K562 (cell line): ENCODE measurements around the gene PLOD1. TPM values are rescaled to one million over a fixed set of nuclear protein-coding genes. Genes with fewer than 3 reads are reported as not detected.

Experiments
- ATF1 ChIP-seq, 2 experiments: fragments of 450-650 bp in 1 of 2; IDR thresholded peaks; 2 replicates each; pipeline ENCODE4 v1.6.1; 2016; ENCODE audit warnings: missing compliant biosample characterization in 1 of 2, missing genetic modification characterization in 1 of 2
- FOXJ2 ChIP-seq: fragments of 200-800 bp; sonication (Bioruptor generic); IDR thresholded peaks from 2 replicates; pipeline ENCODE4 v1.6.1; 2016; ENCODE audit warnings: missing genetic modification characterization, missing compliant biosample characterization
- HMG20B ChIP-seq: fragments of 250-450 bp; sonication (Bioruptor Pico); IDR thresholded peaks from 2 replicates; pipeline ENCODE4 v1.5.0; 2021; ENCODE audit warnings: mild to moderate bottlenecking
- KLF1 ChIP-seq: fragments of 450-650 bp; IDR thresholded peaks from 2 replicates; pipeline ENCODE4 v1.6.1; 2016; ENCODE audit warnings: missing genetic modification characterization, missing compliant biosample characterization
- MYBL2 ChIP-seq, 2 experiments: fragments of 450-650 bp in 1 of 2; sonication (generic) in 1 of 2; formaldehyde crosslinking in 1 of 2; IDR thresholded peaks; 2 replicates each; pipeline versions ENCODE4 v1.6.1 to v1.8.1; 2017 to 2022; ENCODE audit warnings: borderline replicate concordance in 1 of 2, inconsistent platforms in 1 of 2, low read depth in 1 of 2, mild to moderate bottlenecking in 1 of 2, missing genetic modification reagents in 1 of 2, moderate library complexity in 1 of 2
- MYC ChIP-seq, 2 experiments: fragments of 250-450 bp in 1 of 2; sonication (Bioruptor Pico) in 1 of 2; IDR thresholded peaks; 2 replicates each; pipeline versions ENCODE4 v1.5.1 to v1.6.1; 2012 to 2021; ENCODE audit warnings: low read depth in 2 of 2, borderline replicate concordance in 1 of 2, improper control_type of control experiment in 1 of 2, low read length in 1 of 2, mild to moderate bottlenecking in 1 of 2, moderate library complexity in 1 of 2
- NFYB ChIP-seq: IDR thresholded peaks from 2 replicates; pipeline ENCODE4 v1.6.1; 2011; ENCODE audit warnings: mild to moderate bottlenecking, moderate library complexity; ENCODE audit not compliant: insufficient read length; ENCODE audit errors: extremely low read depth
- PTBP1 ChIP-seq: fragments of 200-400 bp; formaldehyde crosslinking; IDR thresholded peaks from 2 replicates; pipeline ENCODE4 v1.6.1; 2017; ENCODE audit warnings: low read depth, low read length
- RNF2 ChIP-seq: sonication (generic); IDR thresholded peaks from 2 replicates; pipeline ENCODE4 v1.6.1; 2016
- SP1 ChIP-seq: sonication (generic); formaldehyde crosslinking; IDR thresholded peaks from 2 replicates; pipeline ENCODE4 v1.8.1; 2022; ENCODE audit warnings: mild to moderate bottlenecking, missing genetic modification reagents
- THRAP3 ChIP-seq: fragments of 450-650 bp; IDR thresholded peaks from 2 replicates; pipeline ENCODE4 v1.6.1; 2016; ENCODE audit warnings: mild to moderate bottlenecking, inconsistent platforms, borderline replicate concordance
- ZBTB7A ChIP-seq: IDR thresholded peaks from 2 replicates; pipeline ENCODE4 v1.6.1; 2011; ENCODE audit warnings: low read depth, mild to moderate bottlenecking, low read length, moderate library complexity, borderline replicate concordance; ENCODE audit not compliant: control insufficient read depth
- ZFP30 ChIP-seq: fragments of 250-450 bp; sonication (Bioruptor Pico); IDR thresholded peaks from 2 replicates; pipeline ENCODE4 v1.8.0; 2022; ENCODE audit warnings: moderate library complexity, mild to moderate bottlenecking, inconsistent platforms, borderline replicate concordance
- ZNF274 ChIP-seq: IDR thresholded peaks from 2 replicates; pipeline ENCODE4 v1.6.1; 2011; ENCODE audit warnings: low read depth, mild to moderate bottlenecking, low read length, moderate library complexity, borderline replicate concordance
- polyA plus RNA-seq, 8 experiments: library from polyadenylated mRNA; depleted of rRNA in 4 of 8; stranded (reverse) in 5 of 8; unstranded in 3 of 8; fragments of >200 nt; fragmentation: Nextera tagmentation in 2 of 8; fragmentation: Illumina TruSeq in 1 of 8; extraction: Ambion mirVana in 2 of 8; extraction: Trizol in 1 of 8; gene quantifications; 2 replicates each; pipeline versions ENCODE4 v1.2.1 to v1.2.3, GENCODE V29; 2011 to 2014; ENCODE audit warnings: inconsistent platforms in 1 of 8, missing spikeins in 1 of 8
- total RNA-seq, 7 experiments: library from RNA; depleted of rRNA in 6 of 7; stranded (reverse); fragments of >200 nt in 6 of 7; fragmentation: Illumina TruSeq in 2 of 7; extraction: Trizol in 2 of 7; gene quantifications; 2 replicates each; pipeline versions ENCODE4 v1.2.1 to v1.2.3, GENCODE V29; 2011 to 2021; ENCODE audit warnings: low replicate concordance in 1 of 7
- TF ChIP-seq, protein P1 (sequence below): fragments of 250-450 bp; sonication (Bioruptor Pico); IDR thresholded peaks from 2 replicates; pipeline ENCODE4 v1.5.0; 2021; ENCODE audit warnings: mild to moderate bottlenecking, moderate library complexity
- TF ChIP-seq, protein P2 (sequence below): fragments of 250-450 bp; sonication (Bioruptor Pico); IDR thresholded peaks from 2 replicates; pipeline ENCODE4 v1.8.0; 2022; ENCODE audit warnings: inconsistent platforms
- TF ChIP-seq, protein P3 (sequence below): fragments of 450-650 bp; IDR thresholded peaks from 2 replicates; pipeline ENCODE4 v1.6.1; 2016; ENCODE audit warnings: borderline replicate concordance
- TF ChIP-seq, protein P4 (sequence below): fragments of 450-650 bp; formaldehyde crosslinking; IDR thresholded peaks from 2 replicates; pipeline ENCODE4 v1.4.0; 2022; ENCODE audit warnings: missing genetic modification characterization

The PLOD1 gene
- total and polyA plus RNA-seq, 9 of the 15 experiments (the other 6 are each of a cell fraction or from before 2014, with no cell fraction given), result 16.6 to 90.8 (median 52.7) TPM

DNA sequence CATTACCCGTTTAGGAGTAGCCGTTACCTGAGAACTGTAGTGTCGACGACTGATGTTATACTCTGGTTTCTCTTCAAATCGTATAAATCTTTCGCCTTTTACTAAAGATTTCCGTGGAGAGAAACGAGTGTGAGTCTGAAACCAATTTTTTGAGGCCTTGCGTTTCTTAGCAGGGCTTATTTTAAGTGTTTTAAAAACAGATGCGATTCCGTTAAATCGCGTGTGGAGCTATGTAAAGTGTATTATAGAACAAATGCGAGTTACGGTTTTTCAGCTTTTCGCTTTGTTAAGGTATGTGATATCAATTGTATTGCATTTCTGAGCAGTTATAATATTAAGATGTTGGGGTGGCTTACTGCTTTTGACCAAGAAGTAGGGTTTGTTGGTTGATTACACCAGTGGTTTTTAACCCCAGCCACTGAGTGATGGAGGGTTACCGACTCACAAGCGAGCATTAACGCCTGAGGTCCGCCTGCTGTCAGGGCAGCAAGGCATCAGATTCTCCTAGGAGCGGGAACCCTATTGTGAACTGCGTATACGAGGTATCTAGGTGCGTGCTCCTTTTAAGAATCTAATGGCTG lies 26.3 kb upstream of the PLOD1 start (continued):
- TF ChIP-seq, protein P1, sequence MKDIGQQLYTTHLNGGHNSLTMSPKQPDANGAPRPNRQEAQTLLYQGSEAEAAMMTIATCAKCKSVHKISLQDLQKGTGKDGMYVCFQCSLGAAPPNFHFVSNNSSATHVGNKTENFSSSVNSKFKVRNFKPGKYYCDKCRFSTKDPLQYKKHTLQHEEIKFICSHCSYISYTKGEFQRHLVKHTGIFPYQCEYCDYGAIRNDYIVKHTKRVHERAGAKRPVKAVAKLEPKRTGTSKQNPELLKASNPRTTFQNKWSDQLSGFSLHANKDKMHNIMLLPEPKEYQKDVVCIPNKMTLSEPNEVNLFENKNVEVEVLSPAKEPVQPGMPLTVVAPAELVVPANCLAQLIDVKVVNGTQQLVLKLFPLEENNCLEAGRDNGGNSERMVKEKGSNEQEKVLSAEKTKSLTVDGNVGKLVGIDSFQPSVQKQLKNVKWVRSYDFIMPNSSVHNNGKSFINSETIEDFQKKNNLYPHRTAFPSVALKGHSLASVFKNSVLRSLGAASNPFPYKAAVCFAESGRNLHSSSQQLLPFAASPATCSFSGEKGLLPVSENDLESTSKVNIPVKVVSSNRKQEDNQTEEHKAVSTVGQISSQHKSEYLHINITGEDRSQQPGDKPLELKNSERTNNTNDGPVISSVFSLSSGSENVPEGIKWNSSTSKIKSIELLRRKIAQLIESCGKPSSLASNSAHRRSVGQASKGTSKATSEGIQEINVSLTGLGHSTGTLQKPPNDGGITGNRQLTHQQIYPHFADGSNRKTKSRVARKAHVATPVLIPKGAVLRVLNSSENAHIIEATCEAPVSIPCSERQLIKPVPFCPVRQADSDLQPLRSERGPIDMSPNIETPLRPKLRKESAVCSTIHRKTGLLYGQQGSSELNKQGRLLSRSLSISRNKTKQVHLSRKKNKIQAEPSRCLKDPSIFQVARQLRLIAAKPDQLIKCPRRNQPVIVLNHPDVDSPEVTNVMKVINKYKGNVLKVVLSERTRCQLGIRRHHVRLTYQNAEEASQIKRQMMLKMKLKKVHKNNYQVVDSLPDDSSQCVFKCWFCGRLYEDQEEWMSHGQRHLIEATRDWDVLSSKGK (CRISPR knock-in tag), result peak; percentile 97
- TF ChIP-seq THRAP3 (peak; percentile 99), ZFP30 (CRISPR knock-in tag) (peak; percentile 96; the same call in 1 of the 2 replicates), SP1 (CRISPR knock-in tag) (peak; percentile 98), HMG20B (CRISPR knock-in tag) (peak; percentile 99), ZNF274 (peak; percentile 77; the same call in 1 of the 2 replicates), ZBTB7A (no peak), MYC (IDR thresholded peaks at IDR 0.05; ENCODE audit: low read depth, low read length) (peak; percentile 43; the same call in 1 of the 2 replicates), MYC (CRISPR knock-in tag; IDR thresholded peaks at IDR 0.05; ENCODE audit: borderline replicate concordance, low read depth) (peak; percentile 93), ATF1 (CRISPR knock-in tag; IDR thresholded peaks at IDR 0.05) (no peak), ATF1 (tag; IDR thresholded peaks at IDR 0.05) (peak; percentile 79), PTBP1 (peak; percentile 97; the same call in 1 of the 2 replicates), NFYB (no peak), FOXJ2 (tag) (peak; percentile 74; the same call in 1 of the 2 replicates), RNF2 (peak; percentile 100), MYBL2 (IDR thresholded peaks at IDR 0.05; ENCODE audit: low read depth) (peak; percentile 62; the same call in 1 of the 2 replicates), MYBL2 (CRISPR knock-in tag; IDR thresholded peaks at IDR 0.05; ENCODE audit: borderline replicate concordance) (no peak), KLF1 (tag) (peak; percentile 10; the same call in 1 of the 2 replicates)
- TF ChIP-seq, protein P2, sequence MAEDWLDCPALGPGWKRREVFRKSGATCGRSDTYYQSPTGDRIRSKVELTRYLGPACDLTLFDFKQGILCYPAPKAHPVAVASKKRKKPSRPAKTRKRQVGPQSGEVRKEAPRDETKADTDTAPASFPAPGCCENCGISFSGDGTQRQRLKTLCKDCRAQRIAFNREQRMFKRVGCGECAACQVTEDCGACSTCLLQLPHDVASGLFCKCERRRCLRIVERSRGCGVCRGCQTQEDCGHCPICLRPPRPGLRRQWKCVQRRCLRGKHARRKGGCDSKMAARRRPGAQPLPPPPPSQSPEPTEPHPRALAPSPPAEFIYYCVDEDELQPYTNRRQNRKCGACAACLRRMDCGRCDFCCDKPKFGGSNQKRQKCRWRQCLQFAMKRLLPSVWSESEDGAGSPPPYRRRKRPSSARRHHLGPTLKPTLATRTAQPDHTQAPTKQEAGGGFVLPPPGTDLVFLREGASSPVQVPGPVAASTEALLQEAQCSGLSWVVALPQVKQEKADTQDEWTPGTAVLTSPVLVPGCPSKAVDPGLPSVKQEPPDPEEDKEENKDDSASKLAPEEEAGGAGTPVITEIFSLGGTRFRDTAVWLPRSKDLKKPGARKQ (CRISPR knock-in tag), result no peak
- TF ChIP-seq, protein P3, sequence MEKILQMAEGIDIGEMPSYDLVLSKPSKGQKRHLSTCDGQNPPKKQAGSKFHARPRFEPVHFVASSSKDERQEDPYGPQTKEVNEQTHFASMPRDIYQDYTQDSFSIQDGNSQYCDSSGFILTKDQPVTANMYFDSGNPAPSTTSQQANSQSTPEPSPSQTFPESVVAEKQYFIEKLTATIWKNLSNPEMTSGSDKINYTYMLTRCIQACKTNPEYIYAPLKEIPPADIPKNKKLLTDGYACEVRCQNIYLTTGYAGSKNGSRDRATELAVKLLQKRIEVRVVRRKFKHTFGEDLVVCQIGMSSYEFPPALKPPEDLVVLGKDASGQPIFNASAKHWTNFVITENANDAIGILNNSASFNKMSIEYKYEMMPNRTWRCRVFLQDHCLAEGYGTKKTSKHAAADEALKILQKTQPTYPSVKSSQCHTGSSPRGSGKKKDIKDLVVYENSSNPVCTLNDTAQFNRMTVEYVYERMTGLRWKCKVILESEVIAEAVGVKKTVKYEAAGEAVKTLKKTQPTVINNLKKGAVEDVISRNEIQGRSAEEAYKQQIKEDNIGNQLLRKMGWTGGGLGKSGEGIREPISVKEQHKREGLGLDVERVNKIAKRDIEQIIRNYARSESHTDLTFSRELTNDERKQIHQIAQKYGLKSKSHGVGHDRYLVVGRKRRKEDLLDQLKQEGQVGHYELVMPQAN, result peak; percentile 75
- TF ChIP-seq, protein P4, sequence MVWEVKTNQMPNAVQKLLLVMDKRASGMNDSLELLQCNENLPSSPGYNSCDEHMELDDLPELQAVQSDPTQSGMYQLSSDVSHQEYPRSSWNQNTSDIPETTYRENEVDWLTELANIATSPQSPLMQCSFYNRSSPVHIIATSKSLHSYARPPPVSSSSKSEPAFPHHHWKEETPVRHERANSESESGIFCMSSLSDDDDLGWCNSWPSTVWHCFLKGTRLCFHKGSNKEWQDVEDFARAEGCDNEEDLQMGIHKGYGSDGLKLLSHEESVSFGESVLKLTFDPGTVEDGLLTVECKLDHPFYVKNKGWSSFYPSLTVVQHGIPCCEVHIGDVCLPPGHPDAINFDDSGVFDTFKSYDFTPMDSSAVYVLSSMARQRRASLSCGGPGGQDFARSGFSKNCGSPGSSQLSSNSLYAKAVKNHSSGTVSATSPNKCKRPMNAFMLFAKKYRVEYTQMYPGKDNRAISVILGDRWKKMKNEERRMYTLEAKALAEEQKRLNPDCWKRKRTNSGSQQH (CRISPR knock-in tag), result peak; percentile 100
